GM12891 (cell line): ENCODE measurements around the gene TBL1X.
A peak's percentile ranks its signal among the peaks of the same experiment; 100 is the strongest.

Experiments
- DNase-seq: peaks from one replicate; pipeline ENCODE4 v3.0.0; 2011; ENCODE audit warnings: low spot score; ENCODE audit not compliant: insufficient read length
- FAIRE-seq: peaks from 2 replicates; lab custom pipeline; 2011; peaks lifted over from hg19 to GRCh38; lab: Jason Lieb, UNC
- PAX5 ChIP-seq: IDR thresholded peaks from 2 replicates; pipeline ENCODE4 v1.6.1; 2011; ENCODE audit warnings: low read length, moderate library complexity, mild to moderate bottlenecking; ENCODE audit not compliant: insufficient read depth, severe bottlenecking
- POLR2A ChIP-seq: IDR thresholded peaks from 2 replicates; pipeline ENCODE4 v1.6.1; 2011; ENCODE audit warnings: low read depth, low read length, control low read depth
- POLR2AphosphoS5 ChIP-seq: IDR thresholded peaks from 2 replicates; pipeline ENCODE4 v1.6.1; 2011; ENCODE audit warnings: low read depth, low read length, control low read depth
- POU2F2 ChIP-seq: IDR thresholded peaks from 2 replicates; pipeline ENCODE4 v1.6.1; 2011; ENCODE audit warnings: low read depth, mild to moderate bottlenecking, control low read depth, low read length, moderate library complexity
- SPI1 ChIP-seq: IDR thresholded peaks from 2 replicates; pipeline ENCODE4 v1.6.1; 2011; ENCODE audit warnings: low read depth, low read length, control low read depth
- TAF1 ChIP-seq: IDR thresholded peaks from 2 replicates; pipeline ENCODE4 v1.6.1; 2011; ENCODE audit warnings: low read depth, low read length, control low read depth

TBL1X gene

DNA sequence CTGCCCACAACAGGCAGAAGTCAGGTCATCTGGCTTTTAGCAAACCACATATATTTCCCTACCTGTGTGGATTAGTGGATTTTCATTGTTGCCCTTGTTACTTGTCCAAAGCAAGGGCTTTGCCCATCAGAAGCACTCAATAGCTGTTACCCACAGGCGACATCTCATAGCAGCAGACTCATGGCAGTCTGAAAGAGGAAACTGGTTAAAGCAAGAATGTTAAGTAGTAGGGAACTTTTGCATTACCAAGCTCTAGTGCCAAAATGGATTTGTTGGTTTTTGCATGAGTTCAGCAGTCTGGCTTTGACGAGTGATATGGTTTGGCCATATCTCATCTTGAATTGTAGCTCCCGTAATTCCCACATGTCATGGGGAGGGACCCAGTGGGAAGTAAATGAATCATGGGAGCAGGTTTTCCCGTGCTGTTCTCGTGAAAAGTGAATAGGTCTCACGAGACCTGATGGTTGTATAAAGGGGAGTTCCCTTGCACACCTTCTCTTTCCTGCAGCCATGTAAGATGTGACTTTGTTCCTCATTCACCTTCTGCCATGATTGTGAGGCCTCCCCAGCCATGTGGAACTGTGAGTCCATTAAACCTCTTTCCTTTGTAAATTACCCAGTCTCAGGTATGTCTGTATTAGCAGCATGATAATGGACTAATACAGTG is 192.9 kb downstream of the TBL1X start:
- no peak for TF ChIP-seq PAX5
- no peak for DNase-seq
- peak; percentile 31 for FAIRE-seq

DNA sequence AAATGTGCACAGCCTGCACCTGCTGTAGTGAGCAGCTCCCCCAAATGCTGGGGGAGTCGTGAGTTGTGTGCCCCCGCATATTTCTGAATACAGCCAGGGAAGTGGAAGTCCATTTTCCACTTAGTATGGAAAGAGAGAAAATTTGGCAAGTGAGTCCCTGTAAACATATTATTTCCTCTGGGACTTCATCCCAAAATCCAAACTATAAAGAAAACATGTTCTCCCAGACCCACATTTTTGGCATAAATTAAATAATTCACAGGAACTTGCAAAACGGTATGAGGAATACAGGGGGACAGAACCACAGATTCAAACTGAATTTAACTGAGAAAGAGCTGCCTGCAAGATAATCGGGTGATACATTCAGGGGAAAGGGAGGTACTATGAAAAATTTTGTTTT is 193.6 kb downstream of the TBL1X start:
- TF ChIP-seq TAF1 (no peak), POU2F2 (no peak), POLR2AphosphoS5 (no peak), POLR2A (no peak), PAX5 (no peak), SPI1 (no peak)
- no peak for DNase-seq
- FAIRE-seq: no peak

DNA sequence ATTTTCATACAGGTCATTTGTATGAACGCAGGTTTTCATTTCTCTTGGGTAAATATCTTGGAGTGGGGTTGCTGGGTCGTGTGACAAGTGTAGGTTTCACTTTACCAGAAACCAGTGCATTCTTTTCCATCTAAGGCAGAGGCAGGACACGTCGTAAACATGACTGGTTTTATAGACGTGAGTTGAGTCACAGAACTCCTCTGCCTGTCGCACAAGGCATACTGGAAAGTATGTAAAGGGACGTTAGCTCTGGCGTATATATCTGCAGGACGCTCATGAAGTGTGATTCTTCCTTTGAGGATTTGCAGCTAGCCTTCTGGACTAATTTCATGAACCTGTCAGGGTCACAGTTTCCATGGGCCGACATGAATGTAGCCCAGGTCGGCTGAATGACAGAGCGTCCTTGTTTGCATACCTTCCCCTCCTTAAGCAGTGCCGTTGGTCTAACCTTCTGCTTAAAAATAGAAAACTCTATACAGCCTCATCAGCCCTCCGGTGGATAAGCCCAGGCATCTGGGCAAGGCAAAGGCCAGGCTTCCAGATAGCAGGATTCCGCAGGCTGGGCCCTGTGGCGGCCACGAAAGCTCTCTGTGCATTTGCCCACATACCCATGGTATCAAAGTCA is 194.8 kb downstream of the TBL1X start:
- TF ChIP-seq TAF1 (no peak), POU2F2 (no peak), PAX5 (no peak), POLR2AphosphoS5 (no peak), POLR2A (no peak)
- FAIRE-seq: no peak
- DNase-seq: no peak

DNA sequence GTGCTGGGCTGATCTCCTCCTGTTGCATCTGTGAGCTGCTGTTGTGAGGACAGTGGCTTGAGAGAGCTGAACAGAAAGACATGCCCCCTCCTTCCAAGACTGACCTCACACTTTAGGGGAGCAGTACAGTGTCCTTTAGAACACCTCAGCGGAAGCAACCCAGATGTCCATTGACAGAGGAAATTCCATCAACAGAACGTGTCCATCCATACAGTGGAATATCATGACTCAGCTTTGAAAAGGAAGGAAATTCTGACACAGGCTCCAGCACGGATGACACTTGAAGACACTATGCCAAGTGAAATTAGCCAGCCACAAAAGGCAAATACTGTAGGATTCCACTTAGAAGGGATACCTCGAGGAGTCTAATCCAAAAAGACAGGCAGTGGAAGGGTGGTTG is 197.3 kb downstream of the TBL1X start:
- TF ChIP-seq SPI1: no peak
- TF ChIP-seq POLR2A: no peak
- no peak for TF ChIP-seq POU2F2
- TF ChIP-seq TAF1: no peak
- TF ChIP-seq POLR2AphosphoS5: no peak
- no peak for TF ChIP-seq PAX5
- FAIRE-seq (no peak), DNase-seq (no peak)

DNA sequence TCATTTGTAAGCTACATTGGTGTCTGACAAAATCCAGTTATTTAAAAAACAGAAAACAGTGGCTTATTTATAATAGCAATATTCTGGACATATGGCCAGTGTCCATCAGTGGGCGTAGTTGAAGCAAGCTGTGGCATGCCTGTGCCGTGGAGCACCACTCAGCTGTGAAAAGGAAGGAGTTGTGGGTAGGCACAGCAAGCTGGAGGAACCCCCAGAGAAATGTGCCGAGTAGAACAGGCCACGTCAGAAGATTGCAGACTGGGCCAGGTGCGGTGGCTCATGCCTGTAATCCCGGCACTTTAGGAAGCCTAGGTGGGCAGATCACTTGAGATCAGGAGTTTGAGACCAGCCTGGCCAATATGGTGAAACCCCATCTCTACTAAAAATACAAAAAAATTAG is 198.4 kb downstream of the TBL1X start:
- no peak for DNase-seq
- no peak for TF ChIP-seq TAF1
- TF ChIP-seq POU2F2: no peak
- no peak for TF ChIP-seq POLR2AphosphoS5
- no peak for TF ChIP-seq POLR2A
- TF ChIP-seq SPI1: no peak
- no peak for TF ChIP-seq PAX5

DNA sequence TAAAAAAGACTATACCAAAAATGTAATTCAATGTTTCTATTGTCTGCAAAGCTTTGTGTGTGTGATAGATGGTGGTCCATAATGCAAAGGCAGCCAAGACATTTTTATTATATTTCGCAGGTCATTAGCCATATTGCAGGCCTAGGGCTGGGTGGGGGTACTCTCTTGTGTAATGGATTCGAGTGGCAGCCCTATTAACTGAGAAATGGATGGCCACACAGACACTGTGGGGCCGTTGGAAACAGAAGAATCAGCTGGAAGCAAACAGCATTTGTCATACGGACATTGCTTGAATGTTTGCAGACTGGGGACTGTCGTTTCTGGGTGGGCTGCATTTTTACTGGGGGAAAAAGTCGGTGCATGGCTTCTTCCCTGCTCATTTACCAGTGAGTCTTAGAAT is 199.4 kb downstream of the TBL1X start:
- DNase-seq (no peak), FAIRE-seq (no peak)
- no peak for TF ChIP-seq POLR2A
- no peak for TF ChIP-seq POLR2AphosphoS5
- TF ChIP-seq TAF1: no peak
- TF ChIP-seq PAX5: no peak
- no peak for TF ChIP-seq POU2F2
- no peak for TF ChIP-seq SPI1

More for the DNA sequence above, 198.4 kb downstream of the TBL1X start:
- no peak for FAIRE-seq

DNA sequence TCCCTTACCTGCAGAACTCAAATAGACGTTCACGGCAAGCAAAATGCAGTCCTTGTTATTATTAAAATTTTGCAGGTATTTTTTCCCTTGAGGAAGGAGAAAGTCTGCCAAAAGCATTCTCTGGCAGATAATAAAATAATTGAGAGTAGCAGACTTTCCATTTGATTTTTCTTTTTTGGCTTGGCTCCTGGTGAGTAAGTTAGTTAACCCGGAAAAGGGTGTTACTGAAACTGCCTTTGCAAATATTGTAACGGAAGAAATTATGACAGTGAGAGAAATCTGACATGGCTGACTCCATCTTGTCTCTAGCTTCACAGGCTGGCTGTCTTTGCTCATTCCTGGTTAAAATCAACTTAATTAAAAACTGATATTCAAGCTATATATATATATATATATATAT is 200.3 kb downstream of the TBL1X start:
- FAIRE-seq: no peak
- no peak for TF ChIP-seq POLR2A
- TF ChIP-seq POU2F2: no peak
- TF ChIP-seq SPI1: no peak
- TF ChIP-seq PAX5: no peak
- TF ChIP-seq POLR2AphosphoS5: no peak
- TF ChIP-seq TAF1: no peak
- no peak for DNase-seq

DNA sequence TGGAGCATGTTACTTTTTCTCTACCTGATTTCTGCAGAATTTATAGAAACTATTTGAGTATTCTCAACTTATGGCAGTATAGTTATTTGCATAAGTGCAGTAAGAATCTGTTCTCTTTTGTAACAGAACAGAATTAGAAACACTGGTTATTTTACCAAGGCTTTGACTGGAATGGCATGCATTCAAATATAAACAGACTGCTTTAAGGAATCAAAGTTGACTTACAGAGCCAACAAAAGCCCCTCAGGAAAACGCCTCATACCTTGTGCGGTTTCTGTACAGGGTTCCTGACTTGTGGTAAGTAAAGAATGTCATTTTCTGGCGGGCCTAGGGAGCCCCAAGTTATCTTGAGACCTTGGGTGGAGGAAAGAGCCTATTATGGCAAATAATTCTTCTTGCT is 203.7 kb downstream of the TBL1X start:
- DNase-seq: no peak
- TF ChIP-seq PAX5: no peak
- TF ChIP-seq POLR2AphosphoS5: no peak
- no peak for TF ChIP-seq SPI1
- no peak for TF ChIP-seq POU2F2
- TF ChIP-seq POLR2A: no peak
- TF ChIP-seq TAF1: no peak
- no peak for FAIRE-seq

DNA sequence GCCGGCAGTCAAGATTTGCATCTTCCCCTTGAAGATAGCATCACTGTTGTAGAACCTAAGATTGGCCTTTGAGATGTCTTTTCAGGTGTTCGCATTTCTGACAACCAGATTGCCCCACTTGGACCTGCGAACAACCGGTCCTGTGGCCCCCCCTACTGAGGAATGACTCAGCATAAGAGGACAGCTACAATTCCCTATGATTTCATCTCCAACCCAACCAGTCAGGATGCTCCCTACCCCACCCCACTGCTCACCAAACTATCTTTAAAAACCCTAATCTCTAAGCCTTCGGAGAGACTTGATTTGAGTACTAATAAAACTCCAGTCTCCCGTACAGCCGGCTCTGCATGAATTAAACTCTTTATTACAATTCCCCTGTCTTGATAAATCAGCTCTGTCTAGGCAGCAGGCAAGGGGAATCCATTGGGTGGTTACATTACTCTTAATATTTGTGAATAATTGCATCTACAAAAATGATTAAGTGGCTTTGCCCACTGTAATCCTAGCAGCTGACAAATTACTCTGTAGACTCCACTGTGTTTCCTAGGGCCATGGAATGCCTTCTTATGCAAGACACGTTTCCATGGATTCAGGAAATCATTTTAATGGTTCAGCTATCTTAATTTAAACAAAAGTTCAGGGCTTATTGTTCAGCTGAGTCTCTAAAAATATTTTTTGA is 205.4 kb downstream of the TBL1X start:
- FAIRE-seq (no peak), DNase-seq (no peak)
- TF ChIP-seq PAX5: no peak
- no peak for TF ChIP-seq POU2F2
